Right ventricle myocardium inferior (tissue), 1 donor: ENCODE data around the gene OBSCN. TPM values are rescaled to one million over a fixed set of nuclear protein-coding genes. Genes with fewer than 3 reads are reported as not detected.

Source experiments
- ATAC-seq: fragments of 200-7000 bp; cut with Tn5 transposase; one replicate; pipeline ENCODE4 v1.9.1; 2020; ENCODE audit warnings: mild to moderate bottlenecking, moderate library complexity
- DNase-seq: peaks from one replicate; pipeline ENCODE4 v3.0.0; 2021; ENCODE audit errors: missing footprints
- intact Hi-C: fragments of 100-400 bp; cut with DNase I; formaldehyde crosslinking; loops from one replicate; pipeline ENCODE4 v1.11.0; 2022
- total RNA-seq: library from RNA; stranded (reverse); fragmentation: NEBNext Ultra II Directional; extraction: Animal tissue kit (Norgen Biotek cat#: 25700); gene quantifications from one replicate; pipeline ENCODE4 v1.2.1, GENCODE V29; 2021
- donor health status: DM: no; HTN: yes; CAD: no; lungs with severe emphysema.

Gene OBSCN
- total RNA-seq, 1 donor from 2014 or later = 275 TPM

GRCh38 chr1:228350179-228350742, 142.4 kb downstream of the OBSCN start:
- DNase-seq = no peak
- intact Hi-C loops = no loop called here
- ATAC-seq = no peak

- ATAC-seq = no peak
- intact Hi-C loops = no loop called here
- DNase-seq = peak; percentile 66
Measured at GRCh38 chr1:228350831-228351781, 143.3 kb downstream of the OBSCN start.

- ATAC-seq = no peak
- DNase-seq = peak; percentile 45
- intact Hi-C loops = no loop called here
Measured at GRCh38 chr1:228351850-228352249, 144.0 kb downstream of the OBSCN start.

GRCh38 chr1:228352677-228353481, 145.0 kb downstream of the OBSCN start:
- intact Hi-C loops = no loop called here
- ATAC-seq = no peak
- peak; percentile 63 for DNase-seq

- no peak for ATAC-seq
- intact Hi-C loops = no loop called here
- DNase-seq = peak; percentile 65
Measured at GRCh38 chr1:228353601-228354371, 145.9 kb downstream of the OBSCN start.

- intact Hi-C loops = no loop called here
- DNase-seq (peak; percentile 53), ATAC-seq (no peak)
Measured at GRCh38 chr1:228354390-228355320, 146.8 kb downstream of the OBSCN start.

GRCh38 chr1:228356897-228357680, 149.2 kb downstream of the OBSCN start:
- intact Hi-C loops = no loop called here
- ATAC-seq = no peak
- no peak for DNase-seq

- ATAC-seq (no peak), DNase-seq (no peak)
- intact Hi-C loops = no loop called here
Measured at GRCh38 chr1:228358039-228358763, 150.4 kb downstream of the OBSCN start.

- peak; percentile 64 for DNase-seq
- intact Hi-C loops = no loop called here
- peak; percentile 20 for ATAC-seq
Measured at GRCh38 chr1:228358764-228359612, 151.1 kb downstream of the OBSCN start.

GRCh38 chr1:228359613-228360532, 152.0 kb downstream of the OBSCN start:
- ATAC-seq = peak; percentile 3
- DNase-seq = peak; percentile 48
- intact Hi-C loops = no loop called here

- peak; percentile 30 for ATAC-seq
- peak; percentile 63 for DNase-seq
- intact Hi-C loops = no loop called here
Measured at GRCh38 chr1:228360533-228361313, 152.9 kb downstream of the OBSCN start.

GRCh38 chr1:228361314-228362140, 153.7 kb downstream of the OBSCN start:
- ATAC-seq (peak; percentile 14), DNase-seq (peak; percentile 70)
- intact Hi-C loops = no loop called here
